GM23248 (cell line): ENCODE data around the gene SDC3. TPM values are rescaled to one million over a fixed set of nuclear protein-coding genes. Genes with fewer than 3 reads are reported as not detected.

Experiments
- DNase-seq: peaks from one replicate; pipeline ENCODE4 v3.0.0-alpha.2; 2015
- H2AFZ ChIP-seq: fragments of 200-600 bp; sonication (generic); 2 replicates; pipeline ENCODE4 v1.6.1; 2016; ENCODE audit warnings: antibody characterized with exemption
- H3F3A ChIP-seq: fragments of 200-600 bp; sonication (generic); 2 replicates; pipeline ENCODE4 v1.6.1; 2016; ENCODE audit warnings: mild to moderate bottlenecking, antibody characterized with exemption, mixed run types; ENCODE audit not compliant: insufficient read depth
- H3K27ac ChIP-seq: fragments of 200-600 bp; sonication (generic); 2 replicates; pipeline ENCODE4 v1.5.1; 2016; ENCODE audit warnings: mild to moderate bottlenecking
- H3K27me3 ChIP-seq: fragments of 200-600 bp; sonication (generic); replicated peaks from 2 replicates; pipeline ENCODE4 v1.6.1; 2016; ENCODE audit warnings: mild to moderate bottlenecking; ENCODE audit not compliant: insufficient read depth
- H3K36me3 ChIP-seq: fragments of 200-600 bp; sonication (generic); 2 replicates; pipeline ENCODE4 v1.6.1; 2016; ENCODE audit warnings: low read depth, mild to moderate bottlenecking
- H3K4me1 ChIP-seq: fragments of 200-600 bp; sonication (generic); 2 replicates; pipeline ENCODE4 v1.6.1; 2016; ENCODE audit warnings: mild to moderate bottlenecking; ENCODE audit not compliant: insufficient read depth
- H3K4me2 ChIP-seq: fragments of 200-600 bp; sonication (generic); one replicate; pipeline ENCODE4 v1.6.1; 2016; ENCODE audit warnings: mild to moderate bottlenecking; ENCODE audit not compliant: unreplicated experiment
- H3K4me3 ChIP-seq: fragments of 200-600 bp; sonication (generic); 2 replicates; pipeline ENCODE4 v1.5.1; 2016; ENCODE audit warnings: mild to moderate bottlenecking
- H3K79me2 ChIP-seq: fragments of 200-600 bp; sonication (generic); 2 replicates; pipeline ENCODE4 v1.6.1; 2016; ENCODE audit warnings: mild to moderate bottlenecking; ENCODE audit not compliant: insufficient read depth
- H3K9ac ChIP-seq: fragments of 200-600 bp; sonication (generic); 2 replicates; pipeline ENCODE4 v1.6.1; 2016; ENCODE audit warnings: mild to moderate bottlenecking
- H3K9me2 ChIP-seq: fragments of 200-600 bp; sonication (generic); 2 replicates; pipeline ENCODE4 v1.6.1; 2016; ENCODE audit warnings: mixed run types, mild to moderate bottlenecking, moderate library complexity; ENCODE audit not compliant: insufficient read depth
- H3K9me3 ChIP-seq: fragments of 200-600 bp; sonication (generic); one replicate; pipeline ENCODE4 v1.6.1; 2017; ENCODE audit warnings: low read depth
- H4K20me1 ChIP-seq: fragments of 200-600 bp; sonication (generic); 2 replicates; pipeline ENCODE4 v1.6.0; 2016; ENCODE audit not compliant: insufficient read depth
- EZH2 ChIP-seq: fragments of 200-600 bp; sonication (generic); IDR thresholded peaks from 2 replicates; pipeline ENCODE4 v1.6.1; 2018; ENCODE audit warnings: antibody characterized with exemption, mild to moderate bottlenecking; ENCODE audit not compliant: insufficient read depth, poor library complexity, severe bottlenecking
- EZH2phosphoT487 ChIP-seq: fragments of 200-600 bp; sonication (generic); IDR thresholded peaks from 2 replicates; pipeline ENCODE4 v1.6.1; 2018; ENCODE audit warnings: antibody characterized with exemption, moderate library complexity, mild to moderate bottlenecking, low read depth; ENCODE audit not compliant: insufficient read depth
- WGBS, 2 experiments: methylation state at CpG; one replicate each; pipeline ENCODE4 v1.1.6; 2015 to 2017; ENCODE audit warnings: low lambda C conversion rate in 2 of 2, low coverage in 1 of 2; ENCODE audit errors: missing lambda C conversion rate in 2 of 2; 5-methylcytosine and 5-hydroxymethylcytosine counted together
- in situ Hi-C: fragments of 300-500 bp; cut with MboI; formaldehyde crosslinking; loops from 2 replicates; pipeline ENCODE4 v1.15.0; 2020
- polyA plus RNA-seq: library from polyadenylated mRNA; unstranded; fragments of >200 nt; fragmentation: Nextera tagmentation; extraction: Ambion mirVana; gene quantifications from 2 replicates; pipeline ENCODE4 v1.2.1, GENCODE V29; 2016
- total RNA-seq: library from RNA; depleted of rRNA; stranded (reverse); fragments of >200 nt; shearing (Covaris generic); gene quantifications from 2 replicates; pipeline ENCODE4 v1.2.3, GENCODE V29; 2014

Gene SDC3
- total and polyA plus RNA-seq, 2 experiments from 2014 or later, result 6.9 to 39.7 TPM

GRCh38 chr1:30929944-30930525 is 21.5 kb upstream of the SDC3 start:
- peaks cover 18% of the 10 kb centered on the region for H3K36me3 ChIP-seq
- H3K79me2 ChIP-seq, result peaks cover 11% of the 10 kb centered on the region; the same call in 1 of the 2 replicates
- no peak overlapping the region for H2AFZ ChIP-seq
- no peak overlapping the region for H3K9ac ChIP-seq
- H3K4me2 ChIP-seq, result no peak overlapping the region
- in situ Hi-C loops, result no loop called here
- no peaks in the 10 kb centered on the region for H3K9me3 ChIP-seq
- H3K4me1 ChIP-seq, result peaks cover 12% of the 10 kb centered on the region
- H3K9me2 ChIP-seq, result no peaks in the 10 kb centered on the region
- H3K4me3 ChIP-seq, result no peak overlapping the region
- H3K27me3 ChIP-seq, result no peaks in the 10 kb centered on the region
- no peak for TF ChIP-seq EZH2phosphoT487
- TF ChIP-seq EZH2, result no peak
- H4K20me1 ChIP-seq, result no peaks in the 10 kb centered on the region
- DNase-seq, result peak; percentile 10
- WGBS, 2 experiments, result 82 to 85% methylated on average over 8 of the region's 8 CpGs
- H3F3A ChIP-seq, result peaks cover 48% of the 10 kb centered on the region
- no peak overlapping the region for H3K27ac ChIP-seq

DNA sequence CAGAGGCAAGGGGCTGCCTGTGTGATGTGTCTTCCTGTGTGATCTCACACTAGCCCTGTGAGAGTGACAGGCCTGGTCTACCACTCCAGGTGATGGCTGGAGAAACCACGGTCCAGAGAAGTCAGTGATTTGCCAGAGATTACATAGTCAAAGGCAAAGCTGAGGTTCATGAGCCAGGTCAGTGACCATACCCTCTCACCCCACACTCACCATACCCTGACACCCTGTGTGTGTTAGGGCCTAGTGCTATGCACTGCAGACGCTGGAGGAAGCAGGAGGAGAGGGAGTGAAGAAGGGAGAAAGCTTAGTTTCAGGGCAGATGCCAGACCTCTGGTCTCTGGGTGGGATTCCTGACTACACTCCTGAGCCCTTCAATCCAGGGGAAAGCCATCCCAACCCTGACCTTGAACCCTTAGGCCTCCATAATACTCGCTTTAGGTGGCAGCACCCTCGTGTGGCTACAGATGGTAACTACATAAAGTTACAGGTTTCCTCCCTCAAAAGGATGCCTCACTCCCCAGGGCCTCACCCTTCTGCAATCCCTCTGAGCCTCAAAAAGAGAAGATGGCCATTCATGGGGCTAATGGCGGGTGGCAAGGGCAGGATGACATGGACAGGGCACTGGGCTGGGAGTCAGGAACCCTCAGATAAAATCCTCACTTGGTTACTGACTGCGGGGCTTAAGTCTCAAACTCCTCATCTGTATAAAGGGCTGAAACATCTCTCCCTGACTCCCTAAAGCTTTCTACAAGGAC is 20.8 kb upstream of the SDC3 start:
- Histone ChIP-seq H3F3A (peaks cover 42% of the 10 kb centered on the region), H3K27ac (no peak overlapping the region), H3K4me2 (no peak overlapping the region), H3K36me3 (peaks cover 17% of the 10 kb centered on the region), H3K4me1 (peaks cover 10% of the 10 kb centered on the region), H3K27me3 (no peaks in the 10 kb centered on the region), H3K79me2 (peaks cover 11% of the 10 kb centered on the region; the same call in 1 of the 2 replicates), H3K9me3 (no peaks in the 10 kb centered on the region), H3K9ac (no peak overlapping the region), H3K9me2 (no peaks in the 10 kb centered on the region), H2AFZ (no peak overlapping the region), H3K4me3 (no peak overlapping the region), H4K20me1 (no peaks in the 10 kb centered on the region)
- in situ Hi-C loops, result no loop called here
- TF ChIP-seq EZH2, result no peak
- peak; percentile 70 for DNase-seq
- 46 to 48% methylated on average over 6 of the region's 6 CpGs for WGBS, 2 experiments

DNA sequence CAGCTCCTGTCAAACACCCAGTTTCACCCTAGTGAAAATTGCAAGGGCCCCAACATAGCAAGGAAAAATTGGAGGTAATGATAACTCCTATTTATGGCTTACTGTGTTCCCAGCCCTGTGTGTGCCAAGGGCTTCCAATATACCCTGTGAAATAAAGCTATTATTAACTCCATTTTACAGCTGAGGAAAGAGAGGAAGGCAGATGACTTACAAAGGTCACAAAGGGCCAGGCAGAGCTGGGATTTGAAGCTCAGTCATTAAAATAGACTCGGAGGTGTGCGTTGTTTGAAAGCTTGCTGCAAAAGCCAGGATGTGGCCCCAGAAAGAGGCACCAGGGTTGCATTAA is 20.2 kb upstream of the SDC3 start:
- H3K9me2 ChIP-seq, result no peaks in the 10 kb centered on the region
- no peak for TF ChIP-seq EZH2
- TF ChIP-seq EZH2phosphoT487, result no peak
- no peak overlapping the region for H2AFZ ChIP-seq
- no peaks in the 10 kb centered on the region for H3K9me3 ChIP-seq
- in situ Hi-C loops, result no loop called here
- H3K4me2 ChIP-seq, result no peak overlapping the region
- H3K79me2 ChIP-seq, result peaks cover 11% of the 10 kb centered on the region; the same call in 1 of the 2 replicates
- WGBS, 2 experiments, result 98% methylated on average over 2 of the region's 2 CpGs
- no peak overlapping the region for H3K9ac ChIP-seq
- no peaks in the 10 kb centered on the region for H3K27me3 ChIP-seq
- peaks cover 36% of the 10 kb centered on the region for H3F3A ChIP-seq
- DNase-seq, result no peak
- H3K27ac ChIP-seq, result no peak overlapping the region
- no peak overlapping the region for H3K4me3 ChIP-seq
- no peaks in the 10 kb centered on the region for H4K20me1 ChIP-seq
- peaks cover 4% of the 10 kb centered on the region for H3K4me1 ChIP-seq
- peaks cover 17% of the 10 kb centered on the region for H3K36me3 ChIP-seq

DNA sequence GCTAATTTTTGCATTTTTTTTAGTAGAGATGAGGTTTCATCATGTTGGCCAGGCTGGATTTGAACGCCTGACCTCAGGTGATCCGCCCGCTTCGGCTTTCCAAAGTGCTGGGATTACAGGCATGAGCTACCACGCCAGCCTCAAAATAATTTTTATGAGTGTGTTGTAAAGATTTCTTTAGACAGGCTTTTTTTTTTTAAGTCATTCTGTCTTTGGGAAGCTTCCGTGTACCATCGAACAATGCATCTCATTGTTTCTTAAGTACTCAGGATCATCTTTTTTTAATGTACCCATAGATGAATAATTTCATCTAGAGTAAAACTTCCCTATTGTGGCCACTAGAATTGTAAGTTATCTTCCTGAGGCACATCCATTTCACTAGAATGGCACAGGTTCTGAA is 19.6 kb upstream of the SDC3 start:
- TF ChIP-seq EZH2phosphoT487, result no peak
- TF ChIP-seq EZH2, result no peak
- WGBS, 2 experiments, result 86% methylated on average over 7 of the region's 7 CpGs
- no peak overlapping the region for H2AFZ ChIP-seq

More for the DNA sequence above, 19.6 kb upstream of the SDC3 start:
- H3K79me2 ChIP-seq, result peaks cover 11% of the 10 kb centered on the region; the same call in 1 of the 2 replicates
- no peaks in the 10 kb centered on the region for H3K9me3 ChIP-seq
- no peaks in the 10 kb centered on the region for H3K9me2 ChIP-seq
- H4K20me1 ChIP-seq, result no peaks in the 10 kb centered on the region
- no peak overlapping the region for H3K9ac ChIP-seq
- in situ Hi-C loops, result no loop called here
- H3K27ac ChIP-seq, result no peak overlapping the region
- no peak overlapping the region for H3K4me2 ChIP-seq
- H3K27me3 ChIP-seq, result no peaks in the 10 kb centered on the region
- no peak for DNase-seq
- H3K4me3 ChIP-seq, result no peak overlapping the region
- H3F3A ChIP-seq, result peaks cover 32% of the 10 kb centered on the region
- H3K36me3 ChIP-seq, result peaks cover 17% of the 10 kb centered on the region
- peaks cover 5% of the 10 kb centered on the region for H3K4me1 ChIP-seq
